Measurements from ENCODE around the gene MSMO1. TPM values are rescaled to one million over a fixed set of nuclear protein-coding genes. Genes with fewer than 3 reads are reported as not detected.

The MSMO1 gene
- polyA plus RNA-seq, 1 donor (not counting 4 experiments of a cell fraction or from before 2014, with no cell fraction given), result 541 TPM

DNA sequence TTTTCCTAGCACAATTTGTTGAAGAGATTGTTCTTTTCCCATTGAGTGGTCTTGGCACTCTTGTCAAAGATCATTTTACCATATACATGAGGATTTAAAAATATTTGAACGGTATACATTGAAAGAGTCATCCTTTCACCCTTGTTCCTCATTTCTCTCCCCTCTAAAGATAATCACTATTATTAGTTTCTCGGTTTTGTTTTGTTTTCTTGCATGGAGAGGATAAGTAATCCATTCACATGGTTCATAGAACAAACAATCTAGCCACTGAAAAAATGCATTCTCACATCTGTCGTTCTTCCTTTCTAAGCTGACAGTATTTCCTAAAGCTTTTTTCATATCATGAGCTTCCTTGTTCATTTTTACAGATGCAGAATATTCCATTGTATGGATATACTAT, 39.2 kb upstream of the MSMO1 start:
- dilution Hi-C loops (cut with MboI; ENCODE audit: extremely low pct_ligation_motif_present, low sequenced_read_pairs), result no loop called here
- Histone ChIP-seq H3K4me1 (ENCODE audit: control insufficient read depth, extremely low read depth, insufficient read depth, low read length) (peaks cover 10% of the 10 kb centered on the region), H3K9ac (ENCODE audit: control insufficient read depth, extremely low read depth, insufficient read depth, low read length) (no peak overlapping the region), H4K20me1 (ENCODE audit: control insufficient read depth, extremely low read depth, insufficient read depth, low read length) (no peaks in the 10 kb centered on the region), H3K36me3 (ENCODE audit: control insufficient read depth in 2 of 2, extremely low read depth in 1 of 2, insufficient read depth in 2 of 2, low read length in 2 of 2) (peaks cover 0 to 2% of the 10 kb centered on the region in 2 experiments), H3K27ac (ENCODE audit: control insufficient read depth, insufficient read depth, low read length) (no peak overlapping the region), H3K9me1 (ENCODE audit: control insufficient read depth, extremely low read depth, insufficient read depth, low read length) (peaks cover 3% of the 10 kb centered on the region), H3K27me3 (ENCODE audit: control insufficient read depth, extremely low read depth, insufficient read depth, low read length) (no peaks in the 10 kb centered on the region), H3K4me3 (ENCODE audit: control insufficient read depth in 2 of 3, extremely low read depth in 1 of 3, insufficient read depth in 2 of 3, low read depth in 1 of 3, low read length in 3 of 3) (no peak overlapping the region), H3K4me2 (ENCODE audit: control insufficient read depth, extremely low read depth, insufficient read depth, low read depth, low read length) (no peak overlapping the region), H2AFZ (ENCODE audit: control insufficient read depth, low read length) (no peak overlapping the region), H3K79me2 (ENCODE audit: control insufficient read depth, insufficient read depth, low read length) (peaks cover 1% of the 10 kb centered on the region), H3K9me3 (ENCODE audit: control insufficient read depth, low read depth, low read length) (no peaks in the 10 kb centered on the region)
- TF ChIP-seq EZH2 (IDR thresholded peaks at IDR 0.05; ENCODE audit: low read length) (no peak), CTCF (optimal IDR thresholded peaks at IDR 0.05 in 1 of 3, IDR thresholded peaks at IDR 0.05 in 1 of 3, conservative IDR thresholded peaks at IDR 0.05 in 1 of 3; ENCODE audit: extremely low read depth in 1 of 3, insufficient read depth in 2 of 3, low read length in 3 of 3) (no peak)
- DNase-seq (ENCODE audit: low read depth, low spot score) (no peak), FAIRE-seq (no peak)

DNA sequence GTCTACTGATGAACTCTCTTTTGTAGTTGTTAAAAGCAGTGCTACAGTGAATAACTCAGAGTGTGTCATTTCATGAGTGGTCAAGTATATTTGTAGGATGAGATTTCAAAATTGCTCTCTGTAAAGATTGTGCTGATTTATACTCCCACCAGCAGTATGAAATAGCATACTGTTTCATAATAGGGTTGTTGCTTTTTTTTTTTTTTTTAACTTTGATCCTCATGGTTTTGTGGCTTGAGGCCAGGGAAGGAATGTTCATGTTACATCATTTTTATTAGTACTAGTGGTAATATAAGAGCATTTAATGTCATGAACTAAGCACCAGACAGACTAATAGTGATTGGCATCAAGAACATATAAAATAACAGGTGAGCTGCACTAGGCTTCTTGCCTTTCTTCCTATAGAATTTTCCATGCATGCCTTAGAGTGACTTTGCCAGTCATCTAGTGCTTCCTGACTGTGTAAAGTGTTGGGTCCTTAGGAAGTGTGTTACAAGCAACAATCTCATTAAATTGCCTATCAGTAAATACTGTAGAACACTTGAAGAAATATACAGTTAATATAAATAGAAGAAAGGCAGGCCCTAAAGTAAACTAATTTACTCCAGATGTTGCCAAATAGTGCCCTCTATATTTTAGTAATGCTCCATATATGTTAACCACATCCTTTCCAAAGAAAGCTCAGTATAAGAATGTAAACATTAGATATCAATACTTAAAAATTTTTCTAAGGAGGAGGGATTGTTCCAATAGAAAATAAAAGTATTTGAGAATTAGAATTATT, 38.6 kb upstream of the MSMO1 start:
- dilution Hi-C loops (cut with MboI; ENCODE audit: extremely low pct_ligation_motif_present, low sequenced_read_pairs), result no loop called here
- FAIRE-seq (no peak), DNase-seq (ENCODE audit: low read depth, low spot score) (no peak)
- Histone ChIP-seq H3K27me3 (ENCODE audit: control insufficient read depth, extremely low read depth, insufficient read depth, low read length) (no peaks in the 10 kb centered on the region), H3K4me3 (ENCODE audit: control insufficient read depth in 2 of 3, extremely low read depth in 1 of 3, insufficient read depth in 2 of 3, low read depth in 1 of 3, low read length in 3 of 3) (no peak overlapping the region), H3K4me2 (ENCODE audit: control insufficient read depth, extremely low read depth, insufficient read depth, low read depth, low read length) (no peak overlapping the region), H3K9me3 (ENCODE audit: control insufficient read depth, low read depth, low read length) (no peaks in the 10 kb centered on the region), H3K79me2 (ENCODE audit: control insufficient read depth, insufficient read depth, low read length) (peaks cover 1% of the 10 kb centered on the region), H2AFZ (ENCODE audit: control insufficient read depth, low read length) (no peak overlapping the region), H3K9me1 (ENCODE audit: control insufficient read depth, extremely low read depth, insufficient read depth, low read length) (peaks cover 3% of the 10 kb centered on the region), H3K27ac (ENCODE audit: control insufficient read depth, insufficient read depth, low read length) (no peak overlapping the region), H3K4me1 (ENCODE audit: control insufficient read depth, extremely low read depth, insufficient read depth, low read length) (peaks cover 10% of the 10 kb centered on the region), H3K36me3 (ENCODE audit: control insufficient read depth in 2 of 2, extremely low read depth in 1 of 2, insufficient read depth in 2 of 2, low read length in 2 of 2) (peaks cover 0 to 2% of the 10 kb centered on the region in 2 experiments), H4K20me1 (ENCODE audit: control insufficient read depth, extremely low read depth, insufficient read depth, low read length) (no peaks in the 10 kb centered on the region), H3K9ac (ENCODE audit: control insufficient read depth, extremely low read depth, insufficient read depth, low read length) (no peak overlapping the region)
- TF ChIP-seq EZH2 (IDR thresholded peaks at IDR 0.05; ENCODE audit: low read length), result no peak
- no peak for TF ChIP-seq CTCF (optimal IDR thresholded peaks at IDR 0.05 in 1 of 3, IDR thresholded peaks at IDR 0.05 in 1 of 3, conservative IDR thresholded peaks at IDR 0.05 in 1 of 3; ENCODE audit: extremely low read depth in 1 of 3, insufficient read depth in 2 of 3, low read length in 3 of 3)
